HepG2 (cell line): ENCODE data around the gene VAMP5. TPM values are rescaled to one million over a fixed set of nuclear protein-coding genes. Genes with fewer than 3 reads are reported as not detected.

Source experiments
- ATAC-seq: fragments of 200-7000 bp; cut with Tn5 transposase; 3 replicates; pipeline ENCODE4 v1.9.1; 2020; ENCODE audit warnings: mild to moderate bottlenecking, moderate library complexity
- BruUV-seq: library from RNA; stranded (reverse); fragments of 400-500 nt; replicated peaks from 2 replicates; lab custom pipeline; 2021; lab: Mats Ljungman, UMichigan
- CTCF ChIA-PET: fragments of 300-600 bp; formaldehyde crosslinking; extraction: SDS; loops from one replicate; lab custom pipeline; 2021; ENCODE audit warnings: low total read pairs, inconsistent platforms, low intra/inter-chr PET ratio; lab: Yijun Ruan, JAX
- POLR2A ChIA-PET: fragments of 350-600 bp; sonication (Branson Sonifier 250); formaldehyde crosslinking; loops from one replicate; lab custom pipeline; 2020; ENCODE audit warnings: antibody characterized with exemption, inconsistent platforms; lab: Yijun Ruan, JAX
- DNase-seq: peaks from one replicate; pipeline ENCODE4 v3.0.0-alpha.2; 2015; ENCODE audit warnings: low spot score
- FAIRE-seq: peaks from 3 replicates; lab custom pipeline; 2011; peaks lifted over from hg19 to GRCh38; lab: Jason Lieb, UNC
- H2AFZ ChIP-seq: one replicate; pipeline ENCODE4 v1.6.1; 2011; ENCODE audit warnings: low read length, inconsistent platforms
- H3K27ac ChIP-seq: fragments of 300-600 bp; 3 replicates; pipeline ENCODE4 v1.8.0; 2011; ENCODE audit warnings: mixed run types, mild to moderate bottlenecking, mixed read lengths, low read length, inconsistent platforms; ENCODE audit not compliant: insufficient read depth; ENCODE audit errors: extremely low read length
- H3K27me3 ChIP-seq, 2 experiments: fragments of 200-600 bp in 1 of 2; 2 replicates in 1 of 2; 3 replicates in 1 of 2; pipeline versions ENCODE4 v1.6.0 to v1.8.0; 2011; ENCODE audit warnings: low read length in 2 of 2, mild to moderate bottlenecking in 2 of 2, moderate library complexity in 2 of 2, inconsistent platforms in 1 of 2; ENCODE audit not compliant: insufficient read depth in 2 of 2, control insufficient read depth in 1 of 2
- H3K36me3 ChIP-seq, 2 experiments: fragments of 200-600 bp in 1 of 2; replicated peaks in 1 of 2; 2 replicates in 1 of 2; 3 replicates in 1 of 2; pipeline versions ENCODE4 v1.5.1 to v1.8.0; 2011; ENCODE audit warnings: low read length in 2 of 2, inconsistent platforms in 1 of 2; ENCODE audit not compliant: insufficient read depth in 2 of 2, control insufficient read depth in 1 of 2
- H3K4me1 ChIP-seq: 2 replicates; pipeline ENCODE4 v1.5.1; 2012; ENCODE audit warnings: low read length, inconsistent platforms; ENCODE audit not compliant: insufficient read depth
- H3K4me2 ChIP-seq: 2 replicates; pipeline ENCODE4 v1.6.0; 2011; ENCODE audit warnings: low read depth, low read length, inconsistent platforms
- H3K4me3 ChIP-seq, 3 experiments: fragments of 200-600 bp in 1 of 3; sonication (generic), shearing (Covaris generic) in 1 of 3; replicated peaks in 1 of 3; 2 replicates each; pipeline ENCODE4 v1.5.1; 2011 to 2016; ENCODE audit warnings: low read length in 3 of 3, inconsistent platforms in 2 of 3, low read depth in 2 of 3, mild to moderate bottlenecking in 2 of 3, control low read depth in 1 of 3, mixed read lengths in 1 of 3; ENCODE audit not compliant: insufficient read depth in 1 of 3
- H3K79me2 ChIP-seq: one replicate; pipeline ENCODE4 v1.6.1; 2011; ENCODE audit warnings: low read length, inconsistent platforms; ENCODE audit not compliant: insufficient read depth
- H3K9ac ChIP-seq: 2 replicates; pipeline ENCODE4 v1.6.0; 2011; ENCODE audit warnings: mild to moderate bottlenecking, low read depth, low read length, inconsistent platforms; ENCODE audit not compliant: insufficient read depth
- H3K9me3 ChIP-seq: 2 replicates; pipeline ENCODE4 v1.5.1; 2012; ENCODE audit warnings: mild to moderate bottlenecking, low read length
- H4K20me1 ChIP-seq: 2 replicates; pipeline ENCODE4 v1.6.0; 2011; ENCODE audit warnings: inconsistent platforms, mild to moderate bottlenecking, low read length, moderate library complexity; ENCODE audit not compliant: insufficient read depth
- CENPX ChIP-seq: sonication (generic); formaldehyde crosslinking; IDR thresholded peaks from 2 replicates; pipeline ENCODE4 v1.9.0; 2021; ENCODE audit warnings: mild to moderate bottlenecking, missing genetic modification reagents, moderate library complexity
- ELF1 ChIP-seq: sonication (generic); formaldehyde crosslinking; IDR thresholded peaks from 2 replicates; pipeline ENCODE4 v1.4.0; 2020; ENCODE audit warnings: missing genetic modification reagents
- FOXK2 ChIP-seq: fragments of 450-650 bp; IDR thresholded peaks from 2 replicates; pipeline ENCODE4 v1.6.1; 2016
- GABPB1 ChIP-seq: IDR thresholded peaks from 2 replicates; pipeline ENCODE4 v1.6.1; 2016; ENCODE audit warnings: mild to moderate bottlenecking, missing genetic modification reagents, moderate library complexity, missing compliant biosample characterization
- MYC ChIP-seq: sonication (generic); formaldehyde crosslinking; IDR thresholded peaks from 2 replicates; pipeline ENCODE4 v1.9.0; 2021; ENCODE audit warnings: missing genetic modification reagents, borderline replicate concordance
- RBFOX2 ChIP-seq: fragments of 200-400 bp; formaldehyde crosslinking; IDR thresholded peaks from 2 replicates; pipeline ENCODE4 v1.6.1; 2017; ENCODE audit warnings: low read depth, mild to moderate bottlenecking, low read length
- RFX1 ChIP-seq: fragments of 450-650 bp; IDR thresholded peaks from 2 replicates; pipeline ENCODE4 v1.6.1; 2017
- SATB2 ChIP-seq: sonication (generic); formaldehyde crosslinking; IDR thresholded peaks from 2 replicates; pipeline ENCODE4 v1.5.0; 2020; ENCODE audit warnings: missing genetic modification reagents
- SNAPC5 ChIP-seq: sonication (generic); formaldehyde crosslinking; IDR thresholded peaks from 2 replicates; pipeline ENCODE4 v1.8.1; 2023; ENCODE audit warnings: mild to moderate bottlenecking, missing genetic modification reagents, borderline replicate concordance
- ZBTB10 ChIP-seq: sonication (generic); formaldehyde crosslinking; IDR thresholded peaks from 2 replicates; pipeline ENCODE4 v1.4.0; 2020; ENCODE audit warnings: missing genetic modification reagents, borderline replicate concordance
- ZBTB37 ChIP-seq: sonication (generic); formaldehyde crosslinking; IDR thresholded peaks from 2 replicates; pipeline ENCODE4 v1.4.0; 2020; ENCODE audit warnings: mild to moderate bottlenecking, missing genetic modification reagents
- ZBTB46 ChIP-seq: sonication (generic); formaldehyde crosslinking; IDR thresholded peaks from 2 replicates; pipeline ENCODE4 v1.4.0; 2020; ENCODE audit warnings: mild to moderate bottlenecking, missing genetic modification reagents, borderline replicate concordance
- ZFP62 ChIP-seq: sonication (generic); formaldehyde crosslinking; IDR thresholded peaks from 2 replicates; pipeline ENCODE4 v1.4.0; 2020; ENCODE audit warnings: missing genetic modification reagents
- ZNF510 ChIP-seq: sonication (generic); formaldehyde crosslinking; IDR thresholded peaks from 2 replicates; pipeline ENCODE4 v1.4.0; 2020; ENCODE audit warnings: low read depth, mild to moderate bottlenecking, missing genetic modification reagents
- ZNF670 ChIP-seq: sonication (generic); formaldehyde crosslinking; IDR thresholded peaks from 2 replicates; pipeline ENCODE4 v1.8.0; 2022; ENCODE audit warnings: mild to moderate bottlenecking, missing genetic modification reagents, borderline replicate concordance
- ZNF746 ChIP-seq: sonication (generic); formaldehyde crosslinking; IDR thresholded peaks from 2 replicates; pipeline ENCODE4 v1.8.0; 2022; ENCODE audit warnings: mild to moderate bottlenecking, missing genetic modification reagents
- ZNF883 ChIP-seq: sonication (generic); formaldehyde crosslinking; IDR thresholded peaks from 2 replicates; pipeline ENCODE4 v1.5.1; 2020; ENCODE audit warnings: mild to moderate bottlenecking, missing genetic modification reagents; ENCODE audit errors: not compliant biosample characterization
- WGBS: methylation state at CpG from one replicate; pipeline ENCODE4 v1.1.6; 2017; ENCODE audit warnings: low lambda C conversion rate; 5-methylcytosine and 5-hydroxymethylcytosine counted together
- in situ Hi-C: cut with HindIII; loops from 2 replicates; pipeline ENCODE4 v1.10.0; 2017; ENCODE audit warnings: low pct_unique_long_range_greater_than_20kb; ENCODE audit not compliant: extremely low pct_ligation_motif_present
- intact Hi-C: fragments of 100-400 bp; cut with micrococcal nuclease; formaldehyde crosslinking; loops from one replicate; pipeline ENCODE4 v1.10.0; 2022; ENCODE audit not compliant: unreplicated experiment
- polyA plus RNA-seq, 8 experiments: library from polyadenylated mRNA; depleted of rRNA in 3 of 8; stranded (reverse) in 7 of 8; unstranded in 1 of 8; fragments of >200 nt; fragmentation: Illumina TruSeq in 4 of 8; extraction: Trizol in 4 of 8; gene quantifications; 2 replicates each; pipeline versions ENCODE4 v1.2.1 to v1.2.3, GENCODE V29; 2011 to 2016; ENCODE audit warnings: low read depth in 4 of 8, missing spikeins in 1 of 8, mixed read lengths in 1 of 8; ENCODE audit not compliant: insufficient read depth in 1 of 8
- total RNA-seq, 5 experiments: library from RNA; depleted of rRNA; stranded (reverse); fragments of >200 nt; fragmentation: Illumina TruSeq; extraction: Trizol; gene quantifications; 2 replicates each; pipeline ENCODE4 v1.2.3, GENCODE V29; 2016; ENCODE audit warnings: low read depth in 1 of 5

The VAMP5 gene
- total and polyA plus RNA-seq, 2 of the 13 experiments (the other 11 are each of a cell fraction or from before 2014, with no cell fraction given): 7.2 to 56.7 TPM

GRCh38 chr2:85606116-85606455 lies 21.9 kb downstream of the VAMP5 start (continued):
- no peak for TF ChIP-seq ZBTB46 (CRISPR knock-in tag)
- no peak for TF ChIP-seq SNAPC5 (CRISPR knock-in tag)
- no peak for TF ChIP-seq ZBTB37 (CRISPR knock-in tag)
- no peak for TF ChIP-seq ZNF670 (CRISPR knock-in tag)
- no peak for TF ChIP-seq SATB2 (CRISPR knock-in tag)
- TF ChIP-seq ELF1: no peak
- no peak for TF ChIP-seq FOXK2
- TF ChIP-seq, all 625 proteins: peak for 10

GRCh38 chr2:85607268-85608215 lies 23.3 kb downstream of the VAMP5 start:
- Histone ChIP-seq H3K27ac (peak overlapping the region; percentile 34), H3K9me3 (no peaks in the 10 kb centered on the region), H3K4me3 (no peak overlapping the region), H3K79me2 (peaks cover 34% of the 10 kb centered on the region), H3K36me3 (peaks cover 9 to 23% of the 10 kb centered on the region in 2 experiments), H3K9ac (peak overlapping the region; percentile 4; the same call in 1 of the 2 replicates), H3K4me2 (no peak overlapping the region; the same call in 1 of the 2 replicates), H3K27me3 (no peaks in the 10 kb centered on the region; a peak in 1 of 5 replicates), H3K4me1 (peaks cover 73% of the 10 kb centered on the region), H4K20me1 (0 out of 2 replicates have a peak, but pooled peaks cover 3% of the 10 kb centered on the region), H2AFZ (no peak overlapping the region)
- in situ Hi-C loops (no loop called here), intact Hi-C loops (no loop called here)
- DNase-seq: peak; percentile 37
- POLR2A ChIA-PET: interaction anchor here (0.7 to 25.9 kb wide), 9 partner anchors 9 to 179 kb away, joined by 3 to 795 read pairs (median 13); partner anchors contain the start of genes GGCX, MAT2A, RNF181 and TMEM150A
- FAIRE-seq: no peak
- 85% methylated on average over 9 of the region's 9 CpGs for WGBS
- BruUV-seq: no TSS peak
- CTCF ChIA-PET: no interaction called here
- ATAC-seq: no peak
- no peak for TF ChIP-seq GABPB1 (CRISPR knock-in tag)
- TF ChIP-seq ZNF883 (CRISPR knock-in tag): no peak
- no peak for TF ChIP-seq MYC (CRISPR knock-in tag)
- TF ChIP-seq RFX1: no peak
- no peak; the same call in 1 of the 2 replicates for TF ChIP-seq RBFOX2
- TF ChIP-seq ZFP62 (CRISPR knock-in tag): no peak
- no peak for TF ChIP-seq ZNF510
- TF ChIP-seq ZNF746 (CRISPR knock-in tag): no peak
- no peak for TF ChIP-seq CENPX (CRISPR knock-in tag)
- TF ChIP-seq ZBTB10 (CRISPR knock-in tag): no peak
